Mammary epithelial cell (primary cell): ENCODE measurements around the gene DCP2.

ENCODE experiments used
- EZH2 ChIP-seq: IDR thresholded peaks from 2 replicates; pipeline ENCODE4 v1.6.1; 2012; ENCODE audit warnings: low read length, inconsistent platforms, borderline replicate concordance
- TF ChIP-seq, protein P1 (sequence below), 2 donors: IDR thresholded peaks in 1 of 2; conservative IDR thresholded peaks in 1 of 2; 2 replicates each; pipeline ENCODE4 v1.5.1; 2011 to 2012; ENCODE audit warnings: inconsistent platforms in 2 of 2, low read length in 2 of 2, mild to moderate bottlenecking in 2 of 2, control low read depth in 1 of 2, low read depth in 1 of 2; ENCODE audit not compliant: insufficient read depth in 1 of 2; ENCODE audit errors: extremely low read depth in 1 of 2

DNA sequence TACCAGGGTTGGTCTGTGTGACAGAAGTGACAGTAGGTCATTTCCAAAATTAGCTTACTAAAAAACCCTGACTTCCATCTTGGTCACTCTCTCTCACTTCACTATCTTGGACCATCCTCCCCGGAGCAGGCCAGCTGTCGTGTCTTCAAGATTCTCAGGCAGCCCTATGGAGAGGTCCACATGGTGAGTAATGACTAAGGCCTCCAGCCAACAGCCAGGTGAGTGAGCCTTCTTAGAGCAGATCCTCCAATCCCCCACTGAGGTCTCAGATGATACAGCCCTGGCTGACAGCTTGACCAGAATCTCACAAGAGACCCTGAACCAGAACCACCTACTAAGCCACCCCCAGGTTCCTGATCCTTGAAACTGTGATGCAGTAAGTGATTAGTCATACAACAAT is 92.0 kb downstream of the DCP2 start:
- TF ChIP-seq, protein P1, sequence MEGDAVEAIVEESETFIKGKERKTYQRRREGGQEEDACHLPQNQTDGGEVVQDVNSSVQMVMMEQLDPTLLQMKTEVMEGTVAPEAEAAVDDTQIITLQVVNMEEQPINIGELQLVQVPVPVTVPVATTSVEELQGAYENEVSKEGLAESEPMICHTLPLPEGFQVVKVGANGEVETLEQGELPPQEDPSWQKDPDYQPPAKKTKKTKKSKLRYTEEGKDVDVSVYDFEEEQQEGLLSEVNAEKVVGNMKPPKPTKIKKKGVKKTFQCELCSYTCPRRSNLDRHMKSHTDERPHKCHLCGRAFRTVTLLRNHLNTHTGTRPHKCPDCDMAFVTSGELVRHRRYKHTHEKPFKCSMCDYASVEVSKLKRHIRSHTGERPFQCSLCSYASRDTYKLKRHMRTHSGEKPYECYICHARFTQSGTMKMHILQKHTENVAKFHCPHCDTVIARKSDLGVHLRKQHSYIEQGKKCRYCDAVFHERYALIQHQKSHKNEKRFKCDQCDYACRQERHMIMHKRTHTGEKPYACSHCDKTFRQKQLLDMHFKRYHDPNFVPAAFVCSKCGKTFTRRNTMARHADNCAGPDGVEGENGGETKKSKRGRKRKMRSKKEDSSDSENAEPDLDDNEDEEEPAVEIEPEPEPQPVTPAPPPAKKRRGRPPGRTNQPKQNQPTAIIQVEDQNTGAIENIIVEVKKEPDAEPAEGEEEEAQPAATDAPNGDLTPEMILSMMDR (conservative IDR thresholded peaks at IDR 0.05 in 1 of 2, IDR thresholded peaks at IDR 0.05 in 1 of 2; ENCODE audit: extremely low read depth in 1 of 2, insufficient read depth in 1 of 2, low read depth in 1 of 2, low read length in 2 of 2) = no peak
- TF ChIP-seq EZH2 = no peak
